Epithelial cell of esophagus (primary cell): Measurements from ENCODE around the gene PRIMPOL.
"Not testable (repeated sequence)": the region's sequence is repeated elsewhere in the genome, so short reads cannot be mapped to it uniquely, and the experiment has no call there.

ENCODE experiments used
- DNase-seq: peaks from one replicate; pipeline ENCODE4 v3.0.0; 2010; ENCODE audit warnings: low read depth
- H3K4me3 ChIP-seq: 2 replicates; pipeline ENCODE4 v1.5.1; 2011; ENCODE audit warnings: mild to moderate bottlenecking, low read length, control low read depth
- TF ChIP-seq, protein P1 (sequence below): IDR thresholded peaks from 2 replicates; pipeline ENCODE4 v1.5.1; 2011; ENCODE audit warnings: low read depth, mild to moderate bottlenecking, low read length, control low read depth, inconsistent platforms; ENCODE audit not compliant: insufficient read depth; ENCODE audit errors: missing control alignments

The PRIMPOL gene

DNA sequence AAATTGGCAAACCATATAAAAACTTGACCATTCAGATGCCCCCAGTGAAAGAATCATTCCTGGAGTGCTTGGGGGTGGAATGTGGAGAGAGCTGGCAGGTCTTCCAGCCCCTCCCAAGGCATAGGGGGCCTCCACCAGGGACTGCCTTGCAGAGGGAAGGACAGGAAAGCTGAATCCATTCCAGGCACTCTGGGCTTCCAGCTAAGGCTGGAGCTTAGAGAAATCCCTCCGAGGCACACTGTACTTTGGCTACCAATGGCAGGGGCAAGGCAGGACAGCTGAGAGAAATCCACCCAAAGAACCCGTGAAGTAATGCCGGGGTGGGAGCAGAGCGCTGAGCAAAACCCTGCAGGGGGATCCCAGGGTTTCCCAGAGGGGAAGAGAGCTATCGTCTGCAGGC, 80.4 kb downstream of the PRIMPOL start:
- H3K4me3 ChIP-seq: no peak overlapping the region
- DNase-seq: no peak
- TF ChIP-seq, protein P1, sequence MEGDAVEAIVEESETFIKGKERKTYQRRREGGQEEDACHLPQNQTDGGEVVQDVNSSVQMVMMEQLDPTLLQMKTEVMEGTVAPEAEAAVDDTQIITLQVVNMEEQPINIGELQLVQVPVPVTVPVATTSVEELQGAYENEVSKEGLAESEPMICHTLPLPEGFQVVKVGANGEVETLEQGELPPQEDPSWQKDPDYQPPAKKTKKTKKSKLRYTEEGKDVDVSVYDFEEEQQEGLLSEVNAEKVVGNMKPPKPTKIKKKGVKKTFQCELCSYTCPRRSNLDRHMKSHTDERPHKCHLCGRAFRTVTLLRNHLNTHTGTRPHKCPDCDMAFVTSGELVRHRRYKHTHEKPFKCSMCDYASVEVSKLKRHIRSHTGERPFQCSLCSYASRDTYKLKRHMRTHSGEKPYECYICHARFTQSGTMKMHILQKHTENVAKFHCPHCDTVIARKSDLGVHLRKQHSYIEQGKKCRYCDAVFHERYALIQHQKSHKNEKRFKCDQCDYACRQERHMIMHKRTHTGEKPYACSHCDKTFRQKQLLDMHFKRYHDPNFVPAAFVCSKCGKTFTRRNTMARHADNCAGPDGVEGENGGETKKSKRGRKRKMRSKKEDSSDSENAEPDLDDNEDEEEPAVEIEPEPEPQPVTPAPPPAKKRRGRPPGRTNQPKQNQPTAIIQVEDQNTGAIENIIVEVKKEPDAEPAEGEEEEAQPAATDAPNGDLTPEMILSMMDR: no peak

DNA sequence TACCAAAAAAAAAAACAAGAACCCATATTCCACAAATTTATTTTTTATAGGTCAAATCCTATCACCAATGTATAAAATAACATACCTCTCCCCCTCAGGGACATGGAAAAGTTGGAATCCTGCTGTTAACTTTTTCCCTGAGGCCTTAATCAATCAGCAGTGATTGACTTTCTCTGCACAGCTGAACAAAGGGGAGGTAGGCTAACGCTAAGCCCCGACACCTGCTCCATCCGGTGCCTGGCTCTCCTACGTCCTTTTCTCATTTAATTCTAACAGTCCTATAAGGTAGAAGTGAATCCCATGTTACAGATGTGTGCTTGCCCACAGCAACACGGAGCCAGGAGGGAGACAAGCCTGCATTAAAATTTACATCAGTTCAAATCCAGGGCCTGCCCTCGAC, 81.5 kb downstream of the PRIMPOL start:
- H3K4me3 ChIP-seq: no peak overlapping the region
- TF ChIP-seq, protein P1: no peak
- DNase-seq: no peak

DNA sequence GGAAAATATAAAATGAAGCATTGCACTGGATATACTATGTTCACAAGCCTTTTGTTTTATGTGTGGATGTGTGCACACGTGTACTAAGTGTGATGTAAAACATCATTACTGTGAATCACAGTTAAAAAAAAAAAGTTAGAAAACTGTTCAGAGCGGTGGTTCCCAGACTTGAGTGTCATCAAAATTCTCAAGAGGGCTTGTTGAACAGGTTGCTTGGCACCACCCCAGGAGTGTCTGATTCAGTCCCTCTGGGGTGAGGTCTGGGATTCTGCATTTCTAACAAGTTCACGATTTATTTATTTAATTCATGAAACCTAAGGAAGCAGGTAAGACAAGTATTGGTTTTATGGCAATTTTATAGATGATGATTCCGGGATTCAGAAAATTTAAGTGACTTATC, 82.6 kb downstream of the PRIMPOL start:
- peak overlapping the region; percentile 90 for H3K4me3 ChIP-seq
- peak; percentile 99 for DNase-seq
- TF ChIP-seq, protein P1: no peak

DNA sequence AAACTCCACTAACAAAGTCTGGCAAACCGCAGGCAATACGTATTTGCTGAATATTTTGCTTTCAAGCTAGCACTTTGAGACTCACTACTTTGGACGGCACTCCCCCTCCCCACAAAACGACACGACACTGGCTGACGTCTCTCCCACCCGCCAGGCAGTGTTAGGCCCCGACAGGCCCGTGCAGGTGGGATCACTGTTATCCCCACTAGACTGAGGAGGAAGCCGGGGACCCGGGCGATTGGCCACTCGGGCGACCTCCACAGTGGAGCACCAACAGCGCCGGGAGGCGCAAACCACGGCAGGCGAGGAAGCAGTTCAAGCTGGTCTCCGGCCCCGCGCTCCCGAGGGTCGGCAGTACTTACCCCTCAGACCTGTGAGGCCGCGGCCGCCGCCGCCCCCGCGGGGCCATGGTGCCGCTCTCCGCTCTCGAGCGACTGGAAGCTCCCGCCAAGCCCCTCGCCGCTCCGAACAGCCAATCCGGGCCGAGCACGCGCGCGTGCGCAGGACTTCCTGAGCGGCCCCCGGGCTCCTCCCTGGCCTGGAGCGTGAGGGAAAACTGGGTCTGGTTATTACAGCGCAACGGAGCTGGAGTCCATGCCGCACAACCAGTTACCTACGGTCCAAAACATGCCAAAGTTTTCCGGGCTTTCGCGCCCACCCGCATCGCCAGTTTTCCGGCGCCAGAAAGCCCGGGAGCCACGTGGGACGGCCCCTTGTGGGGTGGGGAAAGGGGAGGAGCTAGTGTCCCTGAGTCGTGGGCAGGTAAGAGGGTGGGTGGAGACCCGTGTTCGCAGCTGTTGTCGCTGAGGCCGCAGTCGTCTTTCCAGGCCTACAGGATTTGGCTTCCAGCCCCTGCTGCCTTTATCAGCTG, 84.4 kb downstream of the PRIMPOL start, which contains the start of gene CENPU:
CENPU (minus strand) TSS at position 443 of the 871 bp plus-strand sequence; CDS start at position 409, 34 bp downstream.
- TF ChIP-seq, protein P1: no peak
- peak within 1 kb of the TSS; percentile 90 for H3K4me3 ChIP-seq
- DNase-seq: peak; percentile 99

DNA sequence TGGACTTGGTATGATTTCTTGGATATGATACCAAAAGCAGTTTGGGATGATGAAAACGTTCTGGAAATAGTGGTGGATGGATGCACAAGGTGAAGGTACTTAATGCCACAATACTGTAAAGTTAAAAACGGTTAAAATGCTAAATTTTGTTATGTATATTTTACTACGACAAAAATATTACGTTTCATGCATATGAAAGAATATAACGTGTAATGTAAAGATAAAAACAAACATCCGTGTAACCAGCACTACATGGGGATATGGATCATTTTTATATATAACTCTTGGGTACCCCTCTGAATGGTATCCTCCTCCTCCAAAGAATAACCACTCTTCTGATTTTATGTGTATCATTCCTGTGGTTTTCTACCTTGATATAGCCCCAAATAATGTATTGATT, 85.2 kb downstream of the PRIMPOL start:
- TF ChIP-seq, protein P1: no peak
- peak overlapping the region; percentile 90 for H3K4me3 ChIP-seq
- DNase-seq: no peak

DNA sequence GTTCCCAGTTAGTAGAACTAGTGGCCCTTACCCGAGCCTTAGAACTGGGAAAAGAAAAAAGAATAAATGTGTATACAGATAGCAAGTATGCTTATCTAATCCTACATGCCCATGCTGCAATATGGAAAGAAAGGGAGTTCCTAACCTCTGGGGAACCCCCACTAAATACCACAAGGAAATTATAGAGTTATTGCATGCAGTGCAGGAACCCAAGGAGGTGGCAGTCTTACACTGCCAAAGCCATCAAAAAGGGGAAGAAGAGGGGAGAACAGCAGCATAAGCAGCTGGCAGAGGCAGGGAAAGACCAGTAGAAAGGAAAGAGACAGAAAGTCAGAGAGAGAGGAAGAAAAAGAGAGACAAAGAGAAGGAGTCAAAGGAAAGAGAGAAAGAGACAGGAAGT, 90.0 kb downstream of the PRIMPOL start:
- H3K4me3 ChIP-seq, DNase-seq: not testable (repeated sequence)

DNA sequence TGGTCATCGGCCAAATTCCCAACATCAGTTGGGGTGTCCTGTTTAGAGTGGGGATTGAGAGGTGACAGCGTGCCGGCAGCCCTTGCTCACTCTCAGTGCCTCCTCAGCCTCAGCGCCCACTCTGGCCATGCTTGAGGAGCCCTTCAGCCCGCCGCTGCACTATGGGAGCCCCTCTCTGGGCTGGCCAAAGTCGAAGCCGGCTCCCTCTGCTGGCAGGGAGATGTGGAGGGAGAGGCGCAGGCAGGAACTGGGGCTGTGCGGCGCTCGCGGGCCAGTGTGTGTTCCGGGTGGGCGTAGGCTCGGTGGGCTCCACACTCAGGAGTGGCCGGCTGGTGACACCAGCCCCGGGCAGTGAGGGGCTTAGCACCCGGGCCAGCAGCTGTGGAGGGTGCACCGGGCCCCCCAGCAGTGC, 91.4 kb downstream of the PRIMPOL start:
- H3K4me3 ChIP-seq: no peak overlapping the region
- no peak for DNase-seq
- TF ChIP-seq, protein P1: no peak

DNA sequence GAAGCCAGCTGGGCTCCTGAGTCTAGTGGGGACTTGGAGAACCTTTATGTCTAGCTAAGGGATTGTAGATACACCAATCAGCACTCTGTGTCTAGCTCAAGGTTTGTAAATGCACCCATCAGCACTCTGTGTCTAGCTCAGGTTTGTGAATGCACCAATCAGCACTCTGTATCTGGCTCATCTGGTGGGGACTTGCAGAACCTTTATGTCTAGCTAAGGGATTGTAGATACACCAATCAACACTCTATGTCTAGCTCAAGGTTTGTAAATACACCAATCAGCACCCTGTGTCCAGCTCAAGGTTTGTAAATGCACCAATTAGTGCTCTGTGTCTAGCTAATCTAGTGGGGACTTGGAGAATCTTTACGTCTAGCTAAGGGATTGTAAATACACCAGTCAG, 92.1 kb downstream of the PRIMPOL start:
- not testable (repeated sequence) for H3K4me3 ChIP-seq, DNase-seq
